Measurements from ENCODE around the gene CD226. TPM values are rescaled to one million over a fixed set of nuclear protein-coding genes. Genes with fewer than 3 reads are reported as not detected.

Gene CD226
- total and polyA plus RNA-seq, 8 donors = under 0.01 to 10.5 (median 0.89) TPM; not detected in 1

GRCh38 chr18:69830189-69830588, 117.5 kb downstream of the CD226 start:
- H3K27ac ChIP-seq = no peak overlapping the region
- no peaks in the 10 kb centered on the region for H3K27me3 ChIP-seq
- no peak for DNase-seq
- no peaks in the 10 kb centered on the region for H3K9me3 ChIP-seq
- intact Hi-C loops (cut with DNase I; ENCODE audit: low total_unique reads) = no loop called here
- no peaks in the 10 kb centered on the region for H3K36me3 ChIP-seq
- H3K4me1 ChIP-seq = no peaks in the 10 kb centered on the region
- no peak for TF ChIP-seq EP300 (IDR thresholded peaks at IDR 0.05)
- no peak for TF ChIP-seq CTCF (IDR thresholded peaks at IDR 0.05)
- TF ChIP-seq POLR2AphosphoS5 (IDR thresholded peaks at IDR 0.05) = no peak
- no peak for TF ChIP-seq POLR2A (IDR thresholded peaks at IDR 0.05)
- WGBS, 5 donors = 76 to 94% (median 83%) methylated on average over 1 of the region's 1 CpG
- H3K4me3 ChIP-seq = no peak overlapping the region

DNA sequence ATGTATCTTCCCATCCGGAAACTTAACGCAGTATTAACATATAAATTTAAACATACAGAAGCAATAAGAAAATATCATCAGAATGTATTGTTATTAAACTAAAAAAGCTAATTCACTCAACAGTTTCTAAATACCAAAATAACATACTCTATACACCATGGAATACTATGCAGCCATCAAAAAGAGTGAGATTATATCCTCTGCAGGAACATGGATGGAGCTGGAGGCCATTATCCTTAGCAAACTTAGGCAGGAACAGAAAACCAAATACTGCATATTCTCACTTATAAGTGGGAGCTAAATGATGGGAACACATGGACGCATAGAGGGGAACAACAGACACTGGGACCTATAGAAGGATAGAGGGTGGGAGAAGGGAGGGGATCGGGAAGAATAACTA, 127.1 kb downstream of the CD226 start:
- intact Hi-C loops (cut with DNase I; ENCODE audit: low total_unique reads) = no loop called here
- no peak overlapping the region for H3K4me3 ChIP-seq
- H3K36me3 ChIP-seq = no peaks in the 10 kb centered on the region
- WGBS, 5 donors = 92 to 98% (median 96%) methylated on average over 4 of the region's 4 CpGs
- TF ChIP-seq POLR2A (IDR thresholded peaks at IDR 0.05) (no peak), CTCF (IDR thresholded peaks at IDR 0.05) (no peak), EP300 (IDR thresholded peaks at IDR 0.05) (no peak), POLR2AphosphoS5 (IDR thresholded peaks at IDR 0.05) (no peak)
- no peaks in the 10 kb centered on the region for H3K4me1 ChIP-seq
- H3K9me3 ChIP-seq = peaks cover 0 to 12% (median 4%) of the 10 kb centered on the region in 4 donors
- DNase-seq = no peak
- no peaks in the 10 kb centered on the region for H3K27me3 ChIP-seq
- no peak overlapping the region for H3K27ac ChIP-seq

GRCh38 chr18:69819460-69819859, 128.2 kb downstream of the CD226 start:
- WGBS, 5 donors = 63 to 67% (median 65%) methylated on average over 2 of the region's 2 CpGs
- intact Hi-C loops (cut with DNase I; ENCODE audit: low total_unique reads) = no loop called here

DNA sequence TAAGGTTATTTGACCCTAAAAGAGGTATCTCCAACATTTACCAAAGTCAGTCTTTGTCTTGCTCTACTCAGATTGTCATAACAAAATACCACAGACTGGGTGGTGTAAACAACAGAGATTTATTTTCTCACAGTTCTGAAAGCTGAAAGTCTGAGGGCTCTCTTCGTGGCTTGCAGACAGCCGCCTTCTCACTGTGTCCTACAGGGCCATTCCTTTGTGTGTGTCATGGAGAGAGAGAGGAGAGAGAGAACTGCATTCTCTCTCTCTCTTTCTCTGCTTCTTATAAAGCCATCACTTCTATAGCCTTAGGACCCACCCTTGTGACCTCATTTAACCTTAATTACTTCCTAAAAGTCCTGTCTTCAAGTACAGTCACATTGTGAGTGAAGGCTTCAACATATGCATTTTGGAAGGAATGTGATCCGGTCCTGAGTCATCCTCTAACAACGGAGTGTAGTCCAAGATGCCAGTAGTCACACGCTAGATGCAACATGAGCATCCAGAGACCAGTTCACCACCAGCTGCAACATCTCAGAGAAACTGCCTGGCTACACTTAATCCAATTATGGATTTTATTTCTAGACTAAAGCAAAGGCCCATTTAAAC, 130.2 kb downstream of the CD226 start:
- peak in 1 of 2 donors; percentile 53 for DNase-seq
- intact Hi-C loops (cut with DNase I; ENCODE audit: low total_unique reads) = no loop called here
- Histone ChIP-seq H3K27ac (no peak overlapping the region), H3K36me3 (no peaks in the 10 kb centered on the region), H3K4me3 (no peak overlapping the region), H3K27me3 (no peaks in the 10 kb centered on the region), H3K9me3 (peaks cover 0 to 11% (median 4%) of the 10 kb centered on the region in 4 donors), H3K4me1 (no peaks in the 10 kb centered on the region)
- WGBS, 5 donors = 61 to 81% (median 67%) methylated on average over 5 of the region's 5 CpGs
- TF ChIP-seq EP300 (IDR thresholded peaks at IDR 0.05) (no peak), POLR2AphosphoS5 (IDR thresholded peaks at IDR 0.05) (no peak), CTCF (IDR thresholded peaks at IDR 0.05) (no peak), POLR2A (IDR thresholded peaks at IDR 0.05) (no peak)

More at GRCh38 chr18:69819460-69819859, 128.2 kb downstream of the CD226 start:
- Histone ChIP-seq H3K27ac (no peak overlapping the region), H3K4me3 (no peak overlapping the region), H3K36me3 (no peaks in the 10 kb centered on the region), H3K4me1 (no peaks in the 10 kb centered on the region), H3K9me3 (peaks cover 0 to 12% (median 4%) of the 10 kb centered on the region in 4 donors), H3K27me3 (no peaks in the 10 kb centered on the region)
- DNase-seq = no peak
- TF ChIP-seq POLR2AphosphoS5 (IDR thresholded peaks at IDR 0.05) (no peak), POLR2A (IDR thresholded peaks at IDR 0.05) (no peak), CTCF (IDR thresholded peaks at IDR 0.05) (no peak), EP300 (IDR thresholded peaks at IDR 0.05) (no peak)

All from stomach (tissue), 9 donors.